Measurements from ENCODE around the gene BAK1. TPM values are rescaled to one million over a fixed set of nuclear protein-coding genes. Genes with fewer than 3 reads are reported as not detected.
A peak's percentile ranks its signal among the peaks of the same experiment; 100 is the strongest.
"Not testable (repeated sequence)": the region's sequence is repeated elsewhere in the genome, so short reads cannot be mapped to it uniquely, and the experiment has no call there.

The BAK1 gene
- total and polyA plus RNA-seq, 7 experiments from 2014 or later = 9.6 to 78.8 (median 21.7) TPM

GRCh38 chr6:33567836-33568235, 12.2 kb downstream of the BAK1 start:
- DNase-seq (no peak), ATAC-seq (no peak)
- Histone ChIP-seq H3K36me3 (ENCODE audit: control insufficient read depth in 2 of 3, insufficient read depth in 3 of 3, low read length in 3 of 3) (no peaks in the 10 kb centered on the region), H3K9me3 (ENCODE audit: control insufficient read depth in 2 of 3, low read length in 3 of 3) (no peaks in the 10 kb centered on the region), H3K27ac (ENCODE audit: low read depth, low read length) (no peak overlapping the region), H3K4me3 (ENCODE audit: low read length) (no peak overlapping the region), H3K27me3 (ENCODE audit: control insufficient read depth in 2 of 2, insufficient read depth in 2 of 2, low read length in 2 of 2) (no peaks in the 10 kb centered on the region), H3K4me1 (ENCODE audit: control insufficient read depth in 2 of 2, insufficient read depth in 2 of 2, low read length in 2 of 2) (peaks cover 19 to 21% of the 10 kb centered on the region in 2 donors)
- POLR2A ChIA-PET = interaction anchor here (2.0 kb wide), 1 partner anchor 34 kb away, joined by 14 read pairs; no protein-coding TSS in a partner anchor
- H3K9me3 Mint-ChIP-seq = no peaks in the 10 kb centered on the region
- peak overlapping the region in 3 of 9 donors; percentile 31 to 59 (median 51) for H3K27ac Mint-ChIP-seq
- CTCF ChIA-PET = no interaction called here
- H3K27me3 Mint-ChIP-seq = peaks cover 0 to 3% (median 0%) of the 10 kb centered on the region in 5 donors
- no peak overlapping the region for H3K4me3 Mint-ChIP-seq
- intact Hi-C loops (cut with micrococcal nuclease) = no loop called here
- peaks cover 8 to 47% (median 31%) of the 10 kb centered on the region in 7 donors for H3K4me1 Mint-ChIP-seq
- peaks cover 0 to 41% (median 0%) of the 10 kb centered on the region in 5 donors for H3K36me3 Mint-ChIP-seq

GRCh38 chr6:33566182-33567084, 13.6 kb downstream of the BAK1 start:
- Mint-ChIP-seq H3K27me3 (peaks cover 0 to 3% (median 0%) of the 10 kb centered on the region in 5 donors), H3K9me3 (no peaks in the 10 kb centered on the region), H3K27ac (peak overlapping the region in 6 of 9 donors; percentile 43 to 87 (median 72)), H3K36me3 (peaks cover 0 to 32% (median 0%) of the 10 kb centered on the region in 5 donors), H3K4me3 (no peak overlapping the region), H3K4me1 (peaks cover under 1 to 36% (median 21%) of the 10 kb centered on the region in 7 donors)
- peaks cover 9 to 11% of the 10 kb centered on the region in 2 donors for H3K4me1 ChIP-seq (ENCODE audit: control insufficient read depth in 2 of 2, insufficient read depth in 2 of 2, low read length in 2 of 2)
- H3K27ac ChIP-seq (ENCODE audit: low read depth, low read length) = no peak overlapping the region
- intact Hi-C loops (cut with micrococcal nuclease) = no loop called here
- ChIA-PET CTCF (no interaction called here), POLR2A (interaction anchor here (0.7 kb wide), 1 partner anchor 18 kb away, joined by 5 read pairs; no protein-coding TSS in a partner anchor)
- no peaks in the 10 kb centered on the region for H3K36me3 ChIP-seq (ENCODE audit: control insufficient read depth in 2 of 3, insufficient read depth in 3 of 3, low read length in 3 of 3)
- no peaks in the 10 kb centered on the region for H3K27me3 ChIP-seq (ENCODE audit: control insufficient read depth in 2 of 2, insufficient read depth in 2 of 2, low read length in 2 of 2)
- H3K9me3 ChIP-seq (ENCODE audit: control insufficient read depth in 2 of 3, low read length in 3 of 3) = no peaks in the 10 kb centered on the region
- ATAC-seq = no peak
- H3K4me3 ChIP-seq (ENCODE audit: low read length) = no peak overlapping the region
- DNase-seq = no peak

GRCh38 chr6:33558801-33559200, 21.3 kb downstream of the BAK1 start:
- POLR2A ChIA-PET = no interaction called here
- peaks cover 0 to 2% (median 0%) of the 10 kb centered on the region in 7 donors for H3K4me1 Mint-ChIP-seq
- no peak overlapping the region for H3K4me3 ChIP-seq (ENCODE audit: low read length)

GRCh38 chr6:33557376-33557775, 22.7 kb downstream of the BAK1 start:
- Histone ChIP-seq H3K4me1 (ENCODE audit: control insufficient read depth in 2 of 2, insufficient read depth in 2 of 2, low read length in 2 of 2) (no peaks in the 10 kb centered on the region), H3K27me3 (ENCODE audit: control insufficient read depth in 2 of 2, insufficient read depth in 2 of 2, low read length in 2 of 2) (no peaks in the 10 kb centered on the region), H3K9me3 (ENCODE audit: control insufficient read depth in 2 of 3, low read length in 3 of 3) (no peaks in the 10 kb centered on the region), H3K36me3 (ENCODE audit: control insufficient read depth in 2 of 3, insufficient read depth in 3 of 3, low read length in 3 of 3) (no peaks in the 10 kb centered on the region), H3K4me3 (ENCODE audit: low read length) (no peak overlapping the region), H3K27ac (ENCODE audit: low read depth, low read length) (no peak overlapping the region)
- Mint-ChIP-seq H3K4me3 (no peak overlapping the region), H3K27me3 (no peaks in the 10 kb centered on the region), H3K9me3 (no peaks in the 10 kb centered on the region), H3K36me3 (peaks cover 0 to 3% (median 0%) of the 10 kb centered on the region in 5 donors), H3K4me1 (peaks cover 0 to 2% (median 0%) of the 10 kb centered on the region in 7 donors), H3K27ac (no peak overlapping the region)
- intact Hi-C loops (cut with micrococcal nuclease) = no loop called here
- DNase-seq = no peak
- CTCF ChIA-PET = interaction anchor here (0.7 kb wide), 1 partner anchor 1176 kb away, joined by 5 read pairs; no protein-coding TSS in a partner anchor
- no peak for ATAC-seq
- POLR2A ChIA-PET = interaction anchor here (0.8 kb wide), 1 partner anchor 14 kb away, joined by 3 read pairs; no protein-coding TSS in a partner anchor

More at GRCh38 chr6:33558801-33559200, 21.3 kb downstream of the BAK1 start:
- no peaks in the 10 kb centered on the region for H3K9me3 Mint-ChIP-seq
- CTCF ChIA-PET = no interaction called here
- Histone ChIP-seq H3K36me3 (ENCODE audit: control insufficient read depth in 2 of 3, insufficient read depth in 3 of 3, low read length in 3 of 3) (no peaks in the 10 kb centered on the region), H3K4me1 (ENCODE audit: control insufficient read depth in 2 of 2, insufficient read depth in 2 of 2, low read length in 2 of 2) (no peaks in the 10 kb centered on the region), H3K27me3 (ENCODE audit: control insufficient read depth in 2 of 2, insufficient read depth in 2 of 2, low read length in 2 of 2) (no peaks in the 10 kb centered on the region), H3K27ac (ENCODE audit: low read depth, low read length) (no peak overlapping the region), H3K9me3 (ENCODE audit: control insufficient read depth in 2 of 3, low read length in 3 of 3) (no peaks in the 10 kb centered on the region)
- no peak overlapping the region for H3K4me3 Mint-ChIP-seq
- no peak for ATAC-seq
- intact Hi-C loops (cut with micrococcal nuclease) = no loop called here
- DNase-seq = no peak
- no peaks in the 10 kb centered on the region for H3K27me3 Mint-ChIP-seq
- H3K27ac Mint-ChIP-seq = no peak overlapping the region
- H3K36me3 Mint-ChIP-seq = peaks cover 0 to 3% (median 0%) of the 10 kb centered on the region in 5 donors

GRCh38 chr6:33552883-33553282, 27.2 kb downstream of the BAK1 start:
- intact Hi-C loops (cut with micrococcal nuclease); CTCF ChIA-PET; H3K4me3 ChIP-seq (ENCODE audit: low read length); H3K27ac ChIP-seq (ENCODE audit: low read depth, low read length); H3K36me3 ChIP-seq (ENCODE audit: control insufficient read depth in 2 of 3, insufficient read depth in 3 of 3, low read length in 3 of 3); H3K36me3 Mint-ChIP-seq; DNase-seq; POLR2A ChIA-PET; H3K27me3 Mint-ChIP-seq; H3K27me3 ChIP-seq (ENCODE audit: control insufficient read depth in 2 of 2, insufficient read depth in 2 of 2, low read length in 2 of 2); H3K9me3 Mint-ChIP-seq; H3K4me1 ChIP-seq (ENCODE audit: control insufficient read depth in 2 of 2, insufficient read depth in 2 of 2, low read length in 2 of 2); ATAC-seq; H3K4me3 Mint-ChIP-seq; H3K27ac Mint-ChIP-seq; H3K9me3 ChIP-seq (ENCODE audit: control insufficient read depth in 2 of 3, low read length in 3 of 3): not testable (repeated sequence)
- H3K4me1 Mint-ChIP-seq = peaks cover 8 to 14% (median 13%) of the 10 kb centered on the region in 7 donors

- Histone ChIP-seq H3K27ac (ENCODE audit: low read depth, low read length) (no peak overlapping the region), H3K36me3 (ENCODE audit: control insufficient read depth in 2 of 3, insufficient read depth in 3 of 3, low read length in 3 of 3) (no peaks in the 10 kb centered on the region), H3K9me3 (ENCODE audit: control insufficient read depth in 2 of 3, low read length in 3 of 3) (no peaks in the 10 kb centered on the region), H3K27me3 (ENCODE audit: control insufficient read depth in 2 of 2, insufficient read depth in 2 of 2, low read length in 2 of 2) (no peaks in the 10 kb centered on the region), H3K4me1 (ENCODE audit: control insufficient read depth in 2 of 2, insufficient read depth in 2 of 2, low read length in 2 of 2) (peaks cover 10 to 14% of the 10 kb centered on the region in 2 donors), H3K4me3 (ENCODE audit: low read length) (no peak overlapping the region)
- H3K4me1 Mint-ChIP-seq = peaks cover 12 to 21% (median 19%) of the 10 kb centered on the region in 7 donors
- intact Hi-C loops (cut with micrococcal nuclease) = no loop called here
- peaks cover 0 to 3% (median 0%) of the 10 kb centered on the region in 5 donors for H3K36me3 Mint-ChIP-seq
- DNase-seq (no peak), ATAC-seq (no peak)
- no peaks in the 10 kb centered on the region for H3K9me3 Mint-ChIP-seq
- H3K27me3 Mint-ChIP-seq = no peaks in the 10 kb centered on the region
- H3K27ac Mint-ChIP-seq = peak overlapping the region in 1 of 9 donors; percentile 13
- ChIA-PET CTCF (interaction anchor here (0.6 kb wide), 1 partner anchor 192 kb away, joined by 3 read pairs; no protein-coding TSS in a partner anchor), POLR2A (interaction anchor here (0.6 kb wide), 1 partner anchor 230 kb away, joined by 3 read pairs; no protein-coding TSS in a partner anchor)
- H3K4me3 Mint-ChIP-seq = no peak overlapping the region
Observed at GRCh38 chr6:33552252-33552651, 27.8 kb downstream of the BAK1 start.
